ACC112 (cell line): ENCODE measurements around the gene ELAC2.

Experiments
- H2AFZ ChIP-seq: fragments of 200-600 bp; sonication (generic); one replicate; pipeline ENCODE4 v1.6.0; 2017; ENCODE audit warnings: antibody characterized with exemption, low read length; ENCODE audit not compliant: unreplicated experiment
- H3K27ac ChIP-seq: fragments of 200-600 bp; sonication (generic); 2 replicates; pipeline ENCODE4 v1.5.1; 2014; ENCODE audit warnings: low read depth, mild to moderate bottlenecking, antibody characterized with exemption, low read length, moderate library complexity
- H3K27me3 ChIP-seq: fragments of 200-600 bp; sonication (generic); 2 replicates; pipeline ENCODE4 v1.6.1; 2014; ENCODE audit warnings: mild to moderate bottlenecking, antibody characterized with exemption, low read length, moderate library complexity, mixed read lengths; ENCODE audit not compliant: insufficient read depth
- H3K36me3 ChIP-seq: fragments of 200-600 bp; sonication (generic); 2 replicates; pipeline ENCODE4 v1.6.1; 2016; ENCODE audit warnings: mild to moderate bottlenecking, antibody characterized with exemption, low read length, moderate library complexity, mixed read lengths; ENCODE audit not compliant: insufficient read depth
- H3K4me1 ChIP-seq: fragments of 200-600 bp; sonication (generic); one replicate; pipeline ENCODE4 v1.6.1; 2016; ENCODE audit warnings: low read length, mixed read lengths; ENCODE audit not compliant: insufficient read depth, unreplicated experiment, control insufficient read depth
- H3K4me3 ChIP-seq: fragments of 200-600 bp; sonication (generic); 2 replicates; pipeline ENCODE4 v1.5.1; 2014; ENCODE audit warnings: mild to moderate bottlenecking, low read depth, low read length
- H3K79me2 ChIP-seq: fragments of 200-600 bp; sonication (generic); one replicate; pipeline ENCODE4 v1.6.0; 2016; ENCODE audit warnings: low read length; ENCODE audit not compliant: control insufficient read depth, unreplicated experiment, insufficient read depth

ELAC2 gene, protein sequence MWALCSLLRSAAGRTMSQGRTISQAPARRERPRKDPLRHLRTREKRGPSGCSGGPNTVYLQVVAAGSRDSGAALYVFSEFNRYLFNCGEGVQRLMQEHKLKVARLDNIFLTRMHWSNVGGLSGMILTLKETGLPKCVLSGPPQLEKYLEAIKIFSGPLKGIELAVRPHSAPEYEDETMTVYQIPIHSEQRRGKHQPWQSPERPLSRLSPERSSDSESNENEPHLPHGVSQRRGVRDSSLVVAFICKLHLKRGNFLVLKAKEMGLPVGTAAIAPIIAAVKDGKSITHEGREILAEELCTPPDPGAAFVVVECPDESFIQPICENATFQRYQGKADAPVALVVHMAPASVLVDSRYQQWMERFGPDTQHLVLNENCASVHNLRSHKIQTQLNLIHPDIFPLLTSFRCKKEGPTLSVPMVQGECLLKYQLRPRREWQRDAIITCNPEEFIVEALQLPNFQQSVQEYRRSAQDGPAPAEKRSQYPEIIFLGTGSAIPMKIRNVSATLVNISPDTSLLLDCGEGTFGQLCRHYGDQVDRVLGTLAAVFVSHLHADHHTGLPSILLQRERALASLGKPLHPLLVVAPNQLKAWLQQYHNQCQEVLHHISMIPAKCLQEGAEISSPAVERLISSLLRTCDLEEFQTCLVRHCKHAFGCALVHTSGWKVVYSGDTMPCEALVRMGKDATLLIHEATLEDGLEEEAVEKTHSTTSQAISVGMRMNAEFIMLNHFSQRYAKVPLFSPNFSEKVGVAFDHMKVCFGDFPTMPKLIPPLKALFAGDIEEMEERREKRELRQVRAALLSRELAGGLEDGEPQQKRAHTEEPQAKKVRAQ

DNA sequence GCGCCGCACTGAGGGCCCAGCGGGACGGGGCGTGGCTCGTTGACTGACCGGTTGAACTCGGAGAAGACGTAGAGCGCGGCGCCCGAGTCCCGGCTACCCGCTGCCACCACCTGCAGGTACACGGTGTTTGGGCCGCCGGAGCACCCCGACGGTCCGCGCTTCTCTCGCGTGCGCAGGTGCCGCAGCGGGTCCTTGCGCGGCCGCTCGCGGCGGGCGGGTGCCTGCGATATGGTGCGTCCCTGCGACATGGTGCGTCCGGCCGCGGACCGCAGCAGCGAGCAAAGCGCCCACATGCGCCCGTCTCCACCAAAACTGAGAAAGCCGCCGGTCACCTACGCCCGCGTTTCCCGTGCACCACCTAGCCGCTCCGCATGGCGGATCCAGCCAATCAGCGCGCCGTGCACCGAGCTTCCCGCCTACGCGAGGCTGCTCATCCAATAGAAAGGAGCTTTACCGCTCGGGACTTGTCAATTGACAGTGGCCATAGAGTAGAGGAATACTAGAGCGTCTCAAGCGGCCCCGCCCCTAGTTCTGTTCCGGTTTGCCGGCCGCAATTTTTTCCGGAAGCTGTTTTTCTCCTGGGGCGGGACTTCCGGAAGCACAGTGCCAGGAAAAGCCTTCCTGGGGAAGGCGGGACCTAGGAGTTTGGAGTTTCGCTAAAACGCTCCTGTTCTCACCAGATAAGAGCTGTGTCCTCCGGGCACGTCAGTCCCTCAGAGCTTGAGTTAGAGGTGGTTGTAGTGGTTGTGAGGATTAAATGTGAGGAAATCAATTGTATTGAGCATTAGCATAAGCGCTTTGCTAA lies at the start of gene ELAC2:
TSS of gene ELAC2 (minus strand) at position 373 of the 805 bp plus-strand sequence. CDS start at position 293, 80 bp downstream.
- peaks cover 33% of the 10 kb centered on the region for H3K79me2 ChIP-seq
- H3K4me1 ChIP-seq = no peaks in the 10 kb centered on the region
- peak within 1 kb of the TSS; percentile 99 for H2AFZ ChIP-seq
- peak within 1 kb of the TSS; percentile 80 for H3K27ac ChIP-seq
- H3K27me3 ChIP-seq = no peaks in the 10 kb centered on the region
- peak within 1 kb of the TSS; percentile 96 for H3K4me3 ChIP-seq
- H3K36me3 ChIP-seq = peaks cover 26% of the 10 kb centered on the region

DNA sequence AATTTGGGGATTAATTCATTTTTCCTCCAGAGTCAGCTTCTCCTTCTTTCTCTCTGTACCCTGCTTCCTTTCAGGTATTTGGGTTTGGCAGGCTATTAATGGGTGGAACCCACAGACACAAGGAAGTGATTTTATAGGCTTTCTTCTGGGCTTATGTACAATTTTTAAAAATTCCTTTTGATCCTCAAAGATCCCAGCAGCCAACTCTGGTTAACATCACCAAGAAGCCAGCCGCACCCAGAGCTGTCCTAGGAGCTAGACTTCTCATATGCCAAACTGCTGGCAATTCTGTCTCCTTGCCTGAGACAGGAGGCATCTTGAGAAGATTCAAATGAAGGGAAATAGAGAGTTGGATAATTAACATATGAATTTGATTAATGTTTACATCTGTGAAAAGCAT lies 47.2 kb upstream of the ELAC2 start:
- H3K27me3 ChIP-seq = peaks cover 26% of the 10 kb centered on the region
- no peak overlapping the region for H2AFZ ChIP-seq

DNA sequence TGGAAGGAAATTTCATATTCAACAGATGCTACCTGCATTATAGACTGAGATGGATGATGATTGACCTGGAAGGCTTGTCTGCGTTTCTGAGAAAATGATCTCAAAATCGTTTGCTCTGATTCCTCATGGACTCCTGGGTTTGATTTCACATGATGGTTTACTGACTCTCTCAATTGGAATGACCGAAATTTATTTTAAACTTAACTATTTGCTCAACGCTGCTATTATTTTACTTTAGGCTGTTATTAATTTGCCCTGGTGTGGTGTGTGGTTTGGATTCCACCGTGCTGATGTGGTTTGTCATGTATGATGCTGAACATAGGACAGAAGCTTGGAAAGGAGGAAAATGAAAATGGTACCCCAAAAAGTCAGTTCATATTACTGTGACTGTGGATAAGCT lies 37.3 kb upstream of the ELAC2 start:
- H3K79me2 ChIP-seq = no peaks in the 10 kb centered on the region
- H2AFZ ChIP-seq = no peak overlapping the region
- H3K27ac ChIP-seq = no peak overlapping the region
- H3K36me3 ChIP-seq = no peaks in the 10 kb centered on the region
- H3K4me3 ChIP-seq = no peak overlapping the region
- H3K27me3 ChIP-seq = peaks cover 26% of the 10 kb centered on the region; the same call in 1 of the 2 replicates
- no peaks in the 10 kb centered on the region for H3K4me1 ChIP-seq

More for the DNA sequence above, 47.2 kb upstream of the ELAC2 start:
- no peaks in the 10 kb centered on the region for H3K36me3 ChIP-seq
- no peaks in the 10 kb centered on the region for H3K79me2 ChIP-seq
- H3K4me3 ChIP-seq = no peak overlapping the region
- no peak overlapping the region for H3K27ac ChIP-seq
- no peaks in the 10 kb centered on the region for H3K4me1 ChIP-seq

DNA sequence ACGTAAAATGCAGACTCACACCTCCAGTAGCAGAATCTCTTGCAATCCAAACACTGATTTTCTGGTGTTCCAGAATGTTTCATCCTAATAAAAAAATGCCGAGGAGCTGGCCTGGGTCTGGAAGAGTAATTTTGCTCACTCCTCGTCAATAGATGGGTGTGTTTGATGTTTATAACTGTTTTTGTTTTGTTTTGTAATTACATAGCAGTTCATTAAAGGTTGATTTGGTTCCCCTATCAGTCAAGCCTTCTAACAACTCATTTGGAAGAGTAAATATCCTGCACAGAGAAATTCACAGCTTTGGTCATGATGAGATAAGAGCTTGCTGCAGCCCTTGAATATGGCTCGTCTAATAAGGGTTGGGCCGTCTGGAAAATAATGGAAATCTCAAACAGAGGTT lies 36.8 kb upstream of the ELAC2 start:
- no peaks in the 10 kb centered on the region for H3K4me1 ChIP-seq
- no peak overlapping the region for H3K27ac ChIP-seq
- H3K79me2 ChIP-seq = no peaks in the 10 kb centered on the region
- no peak overlapping the region for H3K4me3 ChIP-seq
- no peaks in the 10 kb centered on the region for H3K36me3 ChIP-seq
- H2AFZ ChIP-seq = no peak overlapping the region
- peaks cover 28% of the 10 kb centered on the region; the same call in 1 of the 2 replicates for H3K27me3 ChIP-seq

DNA sequence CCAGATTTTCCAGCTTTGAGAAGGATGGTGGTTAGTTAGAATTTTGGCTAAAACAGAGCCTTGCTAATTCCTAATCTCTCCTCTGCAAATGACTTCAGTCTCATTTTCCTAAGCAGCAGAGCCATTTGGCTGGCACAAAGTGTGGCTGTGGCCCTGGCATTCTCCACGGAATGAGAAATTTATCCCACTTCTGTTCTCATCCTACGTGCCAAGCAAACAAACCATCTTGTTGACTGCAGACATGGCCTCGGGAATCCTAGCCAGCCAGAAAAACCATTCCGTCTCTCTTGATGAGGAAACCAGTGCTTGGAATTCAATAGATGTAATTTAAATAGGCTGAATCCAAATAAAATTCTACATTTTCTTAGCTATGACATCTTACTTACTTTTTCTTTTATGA lies 34.1 kb upstream of the ELAC2 start:
- no peak overlapping the region for H3K4me3 ChIP-seq
- peaks cover 36% of the 10 kb centered on the region; the same call in 1 of the 2 replicates for H3K27me3 ChIP-seq
- H3K79me2 ChIP-seq = no peaks in the 10 kb centered on the region
- H2AFZ ChIP-seq = no peak overlapping the region
- no peak overlapping the region for H3K27ac ChIP-seq
- H3K36me3 ChIP-seq = no peaks in the 10 kb centered on the region
- no peaks in the 10 kb centered on the region for H3K4me1 ChIP-seq

DNA sequence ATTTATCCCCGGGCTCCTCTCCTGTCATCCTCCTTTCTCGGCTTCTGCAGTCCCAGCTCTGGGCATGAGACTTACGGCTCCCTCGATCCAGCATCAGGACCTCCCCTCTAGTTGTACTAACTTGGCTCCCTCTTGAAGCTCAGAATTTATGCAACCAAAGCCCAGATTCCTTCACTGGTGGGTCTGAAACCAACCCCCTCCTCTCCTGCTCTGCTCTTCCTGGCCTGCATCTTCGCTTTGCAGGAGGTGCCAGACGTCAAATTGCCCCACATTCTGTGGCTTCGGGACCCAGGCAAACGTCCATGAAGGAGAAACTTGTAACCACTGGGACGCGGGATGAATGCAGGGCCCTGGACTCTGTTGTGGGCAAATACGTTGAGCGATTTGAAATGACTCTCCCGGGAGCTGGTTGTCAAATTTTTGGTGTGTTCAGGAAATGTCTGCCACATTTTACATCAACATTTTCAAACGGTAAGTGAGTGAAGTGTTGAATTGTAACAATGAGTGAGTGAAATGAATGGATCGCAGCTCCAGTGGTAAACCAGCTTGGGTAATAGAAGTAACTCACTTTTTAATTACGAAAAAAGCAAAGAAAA lies 29.3 kb upstream of the ELAC2 start:
- H3K36me3 ChIP-seq = no peaks in the 10 kb centered on the region
- no peak overlapping the region for H2AFZ ChIP-seq
- H3K79me2 ChIP-seq = no peaks in the 10 kb centered on the region
- no peak overlapping the region for H3K27ac ChIP-seq
- no peak overlapping the region for H3K4me3 ChIP-seq
- H3K27me3 ChIP-seq = peaks cover 41% of the 10 kb centered on the region; the same call in 1 of the 2 replicates
- no peaks in the 10 kb centered on the region for H3K4me1 ChIP-seq

DNA sequence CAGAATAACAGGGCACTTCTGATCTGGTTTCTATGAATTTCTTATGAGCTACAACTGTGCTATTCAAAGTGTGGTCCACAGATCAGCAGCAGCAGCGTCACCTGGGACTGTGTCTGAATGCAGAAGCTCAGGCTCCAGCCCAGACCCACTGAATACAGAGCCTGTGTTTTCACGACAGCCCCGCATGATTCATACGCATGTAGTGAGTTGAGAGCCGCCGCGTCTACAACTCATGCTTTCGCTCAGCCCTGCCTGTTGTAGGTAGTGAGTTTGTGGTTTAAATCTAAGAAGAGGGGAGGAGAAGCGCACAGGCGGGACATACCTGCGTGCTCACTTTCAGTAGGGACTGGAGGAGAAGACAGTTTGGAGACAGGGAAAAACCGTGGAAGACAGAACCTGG lies 28.5 kb upstream of the ELAC2 start:
- no peaks in the 10 kb centered on the region for H3K79me2 ChIP-seq
- H3K36me3 ChIP-seq = no peaks in the 10 kb centered on the region
- peaks cover 40% of the 10 kb centered on the region; the same call in 1 of the 2 replicates for H3K27me3 ChIP-seq
- no peaks in the 10 kb centered on the region for H3K4me1 ChIP-seq
- H3K27ac ChIP-seq = no peak overlapping the region
- no peak overlapping the region for H2AFZ ChIP-seq
- H3K4me3 ChIP-seq = no peak overlapping the region

DNA sequence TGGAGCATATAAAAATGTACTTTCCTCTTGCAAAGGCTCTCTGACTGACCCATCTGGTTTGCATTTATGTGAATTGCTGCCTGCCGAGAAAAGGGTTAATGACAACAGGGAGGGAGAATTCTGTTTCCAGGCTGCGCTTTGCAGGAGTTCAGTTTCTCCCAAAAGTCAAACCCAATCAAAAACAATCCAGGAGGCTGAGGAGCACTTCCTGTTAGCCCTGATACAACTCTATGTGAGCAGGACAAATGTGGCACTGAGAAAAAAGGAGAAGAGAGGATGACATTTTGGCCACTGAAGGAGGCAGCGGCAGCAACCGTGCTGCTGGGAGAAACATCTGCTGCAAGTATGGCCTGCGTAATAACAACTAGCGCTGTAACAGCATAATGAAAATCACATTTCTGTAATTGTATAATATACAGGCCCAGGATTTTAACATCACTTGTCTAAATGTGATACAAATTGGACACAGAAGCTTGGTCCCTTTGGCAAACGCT lies 26.8 kb upstream of the ELAC2 start:
- no peak overlapping the region for H2AFZ ChIP-seq
- no peaks in the 10 kb centered on the region for H3K79me2 ChIP-seq
- H3K4me3 ChIP-seq = no peak overlapping the region
- peaks cover 54% of the 10 kb centered on the region; the same call in 1 of the 2 replicates for H3K27me3 ChIP-seq
- no peaks in the 10 kb centered on the region for H3K4me1 ChIP-seq
- H3K27ac ChIP-seq = no peak overlapping the region
- no peaks in the 10 kb centered on the region for H3K36me3 ChIP-seq

DNA sequence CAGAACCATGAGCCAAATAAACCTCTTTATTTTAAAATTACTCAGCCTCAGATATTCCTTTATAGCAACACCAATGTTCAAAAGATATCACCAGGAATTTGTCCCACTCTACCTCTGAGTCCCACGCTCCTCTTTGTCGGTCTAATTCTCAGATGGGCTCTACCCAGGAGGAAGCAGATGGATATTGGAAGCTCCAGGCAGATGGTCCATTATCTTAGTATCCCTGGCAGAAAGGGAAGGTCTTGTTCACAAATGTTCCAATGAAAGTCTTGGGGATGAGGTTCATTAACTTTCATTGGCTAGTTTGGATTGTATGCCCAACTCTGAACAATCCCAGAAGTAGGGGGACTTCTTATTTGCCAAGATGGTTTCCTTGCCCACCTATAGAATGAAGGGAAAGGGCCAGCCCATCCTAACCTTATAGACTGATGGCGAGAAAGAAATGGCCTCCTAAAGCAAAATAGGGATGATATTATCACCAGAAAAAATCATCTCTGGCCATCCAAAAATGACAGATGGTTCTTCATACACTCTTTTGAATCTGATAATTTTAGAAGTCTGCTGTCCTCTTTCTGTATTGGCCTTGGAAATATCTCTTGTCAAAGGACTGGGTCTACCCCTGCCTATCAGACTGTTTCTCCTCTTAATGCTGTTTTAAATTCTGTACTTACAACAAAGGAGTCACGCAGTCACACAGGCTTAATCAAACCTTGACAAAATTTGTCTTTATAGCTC lies 21.3 kb upstream of the ELAC2 start:
- H3K27me3 ChIP-seq = peaks cover 29% of the 10 kb centered on the region; the same call in 1 of the 2 replicates
- H3K27ac ChIP-seq = no peak overlapping the region
- no peaks in the 10 kb centered on the region for H3K36me3 ChIP-seq
- H2AFZ ChIP-seq = no peak overlapping the region
- H3K4me1 ChIP-seq = no peaks in the 10 kb centered on the region
- no peak overlapping the region for H3K4me3 ChIP-seq
- no peaks in the 10 kb centered on the region for H3K79me2 ChIP-seq
